Pancreas (tissue), 10 donors: Measurements from ENCODE around the gene MBD5. TPM values are rescaled to one million over a fixed set of nuclear protein-coding genes. Genes with fewer than 3 reads are reported as not detected.
A peak's percentile ranks its signal among the peaks of the same experiment; 100 is the strongest.

Source experiments
- ATAC-seq, 4 donors: fragments of 200-7000 bp; cut with Tn5 transposase; one replicate each; pipeline versions ENCODE4 v1.8.0 to v1.9.1; 2020; ENCODE audit warnings: mild to moderate bottlenecking in 4 of 4, moderate library complexity in 4 of 4
- DNase-seq, 6 donors: peaks; one replicate each; pipeline ENCODE4 v3.0.0-alpha.2; 2020
- FAIRE-seq: peaks from 2 replicates; lab custom pipeline; 2012; peaks lifted over from hg19 to GRCh38; lab: Jason Lieb, UNC
- H3K27ac ChIP-seq, 4 donors: fragments of 200-600 bp; sonication (generic); 1 replicate in 3 of 4; 2 replicates in 1 of 4; pipeline versions ENCODE4 v1.5.0 to v1.8.0; 2020
- H3K27me3 ChIP-seq, 4 donors: fragments of 200-600 bp; one replicate each; pipeline ENCODE4 v1.8.0; 2021
- H3K36me3 ChIP-seq, 3 donors: fragments of 200-600 bp; sonication (generic) in 1 of 3; one replicate each; pipeline versions ENCODE4 v1.5.0 to v1.8.0; 2020 to 2021
- H3K4me1 ChIP-seq, 3 donors: fragments of 200-600 bp; one replicate each; pipeline ENCODE4 v1.8.0; 2021
- H3K4me3 ChIP-seq, 4 donors: fragments of 200-600 bp; sonication (generic) in 2 of 4; one replicate each; pipeline versions ENCODE4 v1.5.0 to v1.8.0; 2020 to 2021
- H3K9me3 ChIP-seq, 4 donors: fragments of 200-600 bp; one replicate each; pipeline ENCODE4 v1.8.0; 2021
- WGBS, 2 donors: extraction: QIAGEN DNeasy Blood & Tissue Kit; methylation state at CpG; one replicate each; pipeline ENCODE4 v1.1.7; 2013; 5-methylcytosine and 5-hydroxymethylcytosine counted together
- intact Hi-C, 3 donors: fragments of 100-400 bp; cut with DNase I; formaldehyde crosslinking; loops; one replicate each; pipeline versions ENCODE4 v1.11.1 to v1.14.2; 2022
- polyA plus RNA-seq, 2 donors: library from polyadenylated mRNA; stranded (reverse); fragments of 200-250 nt; gene quantifications; one replicate each; pipeline ENCODE4 v1.2.3, GENCODE V29; 2013
- total RNA-seq, 6 donors: library from RNA; stranded (reverse); fragmentation: NEBNext Ultra II Directional in 4 of 6; extraction: Animal tissue kit (Norgen Biotek cat#: 25700) in 4 of 6; gene quantifications; one replicate each; pipeline versions ENCODE4 v1.2.1 to v1.2.4, GENCODE V29; 2021 to 2023
- TF ChIP-seq, protein P1 (sequence below), 4 donors: fragments of 200-600 bp; sonication (generic) in 3 of 4; IDR thresholded peaks; one replicate each; pipeline versions ENCODE4 v1.5.0 to v1.8.0; 2021; ENCODE audit warnings: antibody characterized with exemption in 4 of 4
- donor health status: healthy with polysubstance abuse.
- donor health status: DM: no; HTN: no; CAD: no; lungs with moderate emphysema.
- donor health status: DM: no; HTN: no; CAD: no.
- donor health status: control.
- donor health status: control.
- donor health status: Bipolar disorder and iron deficiency.
- donor health status: DM: yes; HTN: yes; CAD: no.
- donor health status: DM: no; HTN: no; CAD: no.
- donor health status: DM: no; HTN: no; CAD: no.
- donor health status: DM: yes; HTN: yes; CAD: no.

MBD5 gene
- total and polyA plus RNA-seq, 8 donors = 4.5 to 27.4 (median 12.8) TPM

DNA sequence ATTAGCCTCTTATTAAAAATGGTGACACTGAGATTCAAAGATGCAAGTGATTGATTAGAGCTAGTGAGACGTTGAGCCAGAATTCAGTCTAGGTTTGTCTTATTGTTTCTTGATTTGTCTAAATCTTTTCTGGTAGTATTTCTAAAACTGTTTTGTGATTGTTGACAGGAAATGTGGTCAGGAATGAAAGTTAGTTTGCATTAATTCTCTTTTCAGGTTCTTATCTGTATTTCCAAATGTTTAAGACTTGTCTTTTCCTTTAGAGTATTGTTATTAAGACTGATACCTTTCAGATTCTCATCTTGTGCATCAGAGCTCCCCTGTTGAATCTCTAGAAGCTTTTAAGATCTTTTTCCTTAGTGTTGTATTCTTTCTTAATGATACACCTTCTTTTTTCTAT lies 89.3 kb downstream of the MBD5 start:
- intact Hi-C loops = no loop called here
- H3K9me3 ChIP-seq = peaks cover 0 to 4% (median 0%) of the 10 kb centered on the region in 4 donors
- no peak overlapping the region for H3K4me3 ChIP-seq
- WGBS, 2 donors = 79 to 93% methylated on average over 1 of the region's 1 CpG
- no peak for DNase-seq
- ATAC-seq = no peak
- TF ChIP-seq, protein P1, sequence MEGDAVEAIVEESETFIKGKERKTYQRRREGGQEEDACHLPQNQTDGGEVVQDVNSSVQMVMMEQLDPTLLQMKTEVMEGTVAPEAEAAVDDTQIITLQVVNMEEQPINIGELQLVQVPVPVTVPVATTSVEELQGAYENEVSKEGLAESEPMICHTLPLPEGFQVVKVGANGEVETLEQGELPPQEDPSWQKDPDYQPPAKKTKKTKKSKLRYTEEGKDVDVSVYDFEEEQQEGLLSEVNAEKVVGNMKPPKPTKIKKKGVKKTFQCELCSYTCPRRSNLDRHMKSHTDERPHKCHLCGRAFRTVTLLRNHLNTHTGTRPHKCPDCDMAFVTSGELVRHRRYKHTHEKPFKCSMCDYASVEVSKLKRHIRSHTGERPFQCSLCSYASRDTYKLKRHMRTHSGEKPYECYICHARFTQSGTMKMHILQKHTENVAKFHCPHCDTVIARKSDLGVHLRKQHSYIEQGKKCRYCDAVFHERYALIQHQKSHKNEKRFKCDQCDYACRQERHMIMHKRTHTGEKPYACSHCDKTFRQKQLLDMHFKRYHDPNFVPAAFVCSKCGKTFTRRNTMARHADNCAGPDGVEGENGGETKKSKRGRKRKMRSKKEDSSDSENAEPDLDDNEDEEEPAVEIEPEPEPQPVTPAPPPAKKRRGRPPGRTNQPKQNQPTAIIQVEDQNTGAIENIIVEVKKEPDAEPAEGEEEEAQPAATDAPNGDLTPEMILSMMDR (IDR thresholded peaks at IDR 0.05) = no peak
- H3K27ac ChIP-seq = no peak overlapping the region
- no peaks in the 10 kb centered on the region for H3K36me3 ChIP-seq
- no peaks in the 10 kb centered on the region for H3K4me1 ChIP-seq
- FAIRE-seq = no peak
- H3K27me3 ChIP-seq = no peaks in the 10 kb centered on the region

DNA sequence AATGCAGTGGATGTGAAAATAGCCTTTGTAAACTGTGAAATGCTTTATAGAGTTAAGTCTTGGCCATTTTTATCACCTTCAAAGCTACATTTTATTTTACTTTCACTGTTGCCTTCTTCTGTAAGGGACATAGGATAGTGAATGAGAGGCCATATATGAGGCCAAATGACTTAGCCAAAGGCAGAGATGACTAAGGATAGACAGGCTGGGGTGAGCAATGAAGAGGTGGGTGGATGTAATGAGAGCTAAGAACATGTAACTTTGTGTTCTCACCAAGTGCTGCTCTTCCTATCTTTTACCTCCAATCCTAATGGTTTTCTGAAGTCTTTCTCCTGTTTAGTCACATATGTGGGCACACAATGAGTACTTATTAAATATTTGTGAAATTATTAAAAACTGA lies 101.9 kb downstream of the MBD5 start:
- no peak for ATAC-seq
- intact Hi-C loops = no loop called here
- FAIRE-seq = no peak
- TF ChIP-seq, protein P1 (IDR thresholded peaks at IDR 0.05) = no peak
- Histone ChIP-seq H3K4me3 (no peak overlapping the region), H3K36me3 (no peaks in the 10 kb centered on the region), H3K27ac (no peak overlapping the region), H3K9me3 (no peaks in the 10 kb centered on the region), H3K4me1 (no peaks in the 10 kb centered on the region), H3K27me3 (no peaks in the 10 kb centered on the region)
- DNase-seq = no peak

DNA sequence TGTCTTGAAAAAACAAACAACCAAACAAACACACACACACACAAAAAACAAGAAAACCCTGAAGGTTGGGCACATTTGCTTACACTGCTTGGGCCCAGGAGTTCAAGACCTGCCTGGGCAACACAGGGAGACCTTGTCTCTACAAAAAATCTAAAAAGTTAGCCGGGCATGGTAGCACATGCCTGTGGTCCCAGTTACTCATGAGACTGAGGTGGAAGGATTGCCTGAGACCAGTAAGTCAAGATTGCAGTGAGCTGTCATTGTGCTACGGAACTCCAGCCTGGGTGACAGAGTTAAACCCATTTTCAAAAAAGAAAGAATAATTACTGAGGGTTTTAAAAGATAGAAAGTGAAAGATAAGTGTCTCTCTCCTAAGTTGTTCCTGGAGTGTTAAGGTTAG lies 103.4 kb downstream of the MBD5 start:
- intact Hi-C loops = no loop called here
- Histone ChIP-seq H3K36me3 (no peaks in the 10 kb centered on the region), H3K4me1 (no peaks in the 10 kb centered on the region), H3K9me3 (no peaks in the 10 kb centered on the region), H3K4me3 (no peak overlapping the region), H3K27ac (no peak overlapping the region), H3K27me3 (no peaks in the 10 kb centered on the region)
- TF ChIP-seq, protein P1 (IDR thresholded peaks at IDR 0.05) = no peak
- WGBS, 2 donors = 95% methylated on average over 2 of the region's 2 CpGs
- ATAC-seq (no peak), DNase-seq (no peak), FAIRE-seq (no peak)

DNA sequence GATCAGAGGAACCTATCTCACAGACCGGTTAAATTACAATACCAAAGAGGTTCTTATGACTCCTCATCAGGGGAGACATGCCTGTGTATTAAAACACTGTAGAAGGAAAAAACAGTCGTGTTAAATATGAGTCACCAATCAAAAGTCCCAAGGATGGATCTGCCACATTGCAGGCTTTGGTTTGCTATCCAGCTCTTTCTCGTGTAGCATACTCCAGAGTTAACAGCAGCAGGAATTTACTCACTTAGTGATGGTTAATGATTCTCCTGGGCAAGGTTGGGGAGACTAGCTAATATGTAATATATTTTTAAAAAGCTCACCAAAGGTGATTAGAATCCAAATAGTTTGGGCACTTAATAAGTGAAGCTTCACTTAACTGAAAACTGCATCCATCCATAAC lies 109.7 kb downstream of the MBD5 start:
- FAIRE-seq = no peak
- H3K4me3 ChIP-seq = no peak overlapping the region
- H3K9me3 ChIP-seq = no peaks in the 10 kb centered on the region
- H3K36me3 ChIP-seq = no peaks in the 10 kb centered on the region
- H3K27ac ChIP-seq = no peak overlapping the region
- intact Hi-C loops = no loop called here
- no peaks in the 10 kb centered on the region for H3K4me1 ChIP-seq
- DNase-seq = no peak
- TF ChIP-seq, protein P1 (IDR thresholded peaks at IDR 0.05) = no peak
- peak; percentile 77 to 88 (median 84) for ATAC-seq
- 34 to 36% methylated on average over 3 of the region's 3 CpGs for WGBS, 2 donors
- no peaks in the 10 kb centered on the region for H3K27me3 ChIP-seq

DNA sequence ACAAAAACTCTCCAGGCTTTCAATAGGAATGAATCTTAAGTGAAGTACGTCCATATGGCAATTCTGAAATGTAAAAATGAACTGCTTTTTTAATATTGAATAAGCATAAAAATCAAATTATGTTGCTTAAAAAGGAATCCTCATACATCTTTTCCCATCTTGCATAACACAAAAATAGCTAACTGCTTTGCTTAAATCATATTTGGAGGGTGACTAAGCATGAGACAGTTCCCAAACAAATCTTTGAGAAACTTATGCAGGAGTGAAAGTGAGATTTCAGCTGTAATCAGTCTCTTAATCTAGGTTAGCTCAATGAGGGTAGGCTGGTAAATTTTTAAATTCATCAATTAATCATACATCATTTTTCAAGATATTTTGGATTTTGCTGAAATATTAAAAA lies 111.5 kb downstream of the MBD5 start:
- DNase-seq (no peak), ATAC-seq (no peak), FAIRE-seq (no peak)
- intact Hi-C loops = no loop called here
- H3K36me3 ChIP-seq = no peaks in the 10 kb centered on the region
- no peaks in the 10 kb centered on the region for H3K4me1 ChIP-seq
- H3K9me3 ChIP-seq = no peaks in the 10 kb centered on the region
- no peak overlapping the region for H3K4me3 ChIP-seq
- WGBS, 2 donors = 75 to 93% methylated on average over 1 of the region's 1 CpG
- no peaks in the 10 kb centered on the region for H3K27me3 ChIP-seq
- TF ChIP-seq, protein P1 (IDR thresholded peaks at IDR 0.05) = no peak
- no peak overlapping the region for H3K27ac ChIP-seq
